Stimulated activated CD4-positive, alpha-beta T cell treated with anti-CD3 and anti-CD28 coated beads, Interleukin-1b, Interleukin-23, amount 100 ng/mL, for 1 hour (primary cell): ENCODE results near the gene RTN4R.
A peak's percentile ranks its signal among the peaks of the same experiment; 100 is the strongest.
"Not testable (repeated sequence)": the region's sequence is repeated elsewhere in the genome, so short reads cannot be mapped to it uniquely, and the experiment has no call there.

Experiments used
- DNase-seq, 2 donors: peaks; one replicate each; pipeline ENCODE4 v3.0.0-alpha.2; 2020; ENCODE audit warnings: low read depth in 2 of 2

Gene RTN4R

DNA sequence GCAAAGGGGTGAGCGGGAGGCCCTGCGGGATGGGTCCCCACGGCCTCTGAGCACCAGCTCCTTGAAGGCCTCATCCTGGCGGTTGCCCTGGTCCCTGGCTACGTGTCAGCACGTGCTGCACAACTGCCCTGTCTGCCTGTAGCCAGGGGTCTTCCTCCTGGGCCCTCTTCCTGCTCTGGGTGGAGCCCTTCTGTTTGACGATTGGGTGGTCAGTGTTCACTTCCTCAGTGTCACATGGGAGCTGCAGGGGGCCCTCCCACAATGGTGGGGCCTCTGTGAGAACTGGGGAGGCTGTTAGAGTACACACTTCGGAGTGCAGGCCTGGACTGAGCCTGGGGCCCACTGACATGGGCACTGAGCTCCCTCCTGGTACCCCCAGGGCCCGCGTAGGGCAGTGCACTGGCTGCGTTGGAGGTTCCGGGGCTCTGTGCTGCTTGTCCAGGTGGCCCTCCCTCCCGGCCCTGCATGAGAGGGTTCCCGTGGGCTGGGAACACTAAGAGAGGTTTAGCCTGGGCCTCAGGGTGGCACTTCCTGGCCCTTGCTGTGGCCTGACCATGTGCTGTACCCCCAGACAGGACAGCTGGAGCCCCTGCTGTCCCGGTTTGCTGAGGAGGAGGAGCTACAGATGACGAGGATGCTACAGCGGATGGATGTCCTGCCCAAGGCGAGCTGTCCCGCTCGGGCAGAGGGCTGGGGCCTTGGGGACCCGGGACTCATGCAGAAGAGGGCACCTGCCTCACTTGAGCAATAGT lies 38.0 kb upstream of the RTN4R start:
- no peak for DNase-seq

DNA sequence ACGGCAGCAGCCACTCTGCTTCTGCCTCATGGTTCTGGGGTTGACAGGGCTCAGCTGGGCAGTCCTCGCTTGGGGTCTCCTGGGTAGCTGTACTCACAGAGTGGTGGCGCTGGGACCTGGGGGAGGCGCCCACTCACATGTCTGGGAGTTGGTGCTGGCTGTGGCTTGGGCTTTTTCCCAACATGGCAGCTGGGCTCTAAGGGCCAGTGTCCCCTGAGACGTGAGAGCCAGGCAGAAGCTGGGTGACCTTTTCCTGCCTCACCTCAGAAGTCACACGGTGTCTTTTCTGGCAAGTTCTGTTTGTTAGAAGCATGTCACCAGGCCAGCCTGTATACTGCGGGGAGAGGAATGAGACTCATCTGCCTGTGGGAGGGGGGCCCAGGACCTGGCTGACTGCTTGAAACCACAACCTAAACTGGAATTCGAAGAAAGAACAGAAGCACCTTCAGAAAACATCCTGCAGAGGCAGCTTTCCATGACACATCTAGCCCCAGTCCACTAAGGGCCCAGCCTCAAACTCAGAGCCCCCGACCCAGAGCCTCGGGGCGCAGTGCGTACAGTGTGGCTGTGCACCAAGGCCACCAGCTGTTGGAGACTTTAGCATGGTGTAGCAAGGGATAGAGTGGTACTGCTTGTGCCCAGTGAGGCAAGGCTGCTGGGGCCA lies 37.2 kb upstream of the RTN4R start:
- DNase-seq = not testable (repeated sequence)

DNA sequence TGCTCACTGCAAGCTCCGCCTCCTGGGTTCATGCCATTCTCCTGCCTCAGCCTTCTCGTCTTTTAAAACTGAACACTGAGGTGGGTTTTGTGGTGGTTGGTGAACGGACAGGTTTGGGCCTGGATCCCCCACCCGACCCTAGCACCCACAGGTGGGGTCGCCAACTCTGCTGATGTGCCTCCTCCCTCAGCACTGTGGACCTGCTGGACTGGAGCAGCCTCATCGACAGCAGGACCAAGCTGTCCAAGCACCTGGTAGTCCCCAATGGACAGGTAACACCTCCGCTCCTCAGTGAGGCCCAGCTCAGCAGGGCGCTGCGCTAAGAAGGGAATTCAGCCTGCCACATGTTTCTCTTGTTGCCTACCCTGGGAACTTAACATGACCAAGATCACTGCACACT lies 36.5 kb upstream of the RTN4R start:
- no peak for DNase-seq

DNA sequence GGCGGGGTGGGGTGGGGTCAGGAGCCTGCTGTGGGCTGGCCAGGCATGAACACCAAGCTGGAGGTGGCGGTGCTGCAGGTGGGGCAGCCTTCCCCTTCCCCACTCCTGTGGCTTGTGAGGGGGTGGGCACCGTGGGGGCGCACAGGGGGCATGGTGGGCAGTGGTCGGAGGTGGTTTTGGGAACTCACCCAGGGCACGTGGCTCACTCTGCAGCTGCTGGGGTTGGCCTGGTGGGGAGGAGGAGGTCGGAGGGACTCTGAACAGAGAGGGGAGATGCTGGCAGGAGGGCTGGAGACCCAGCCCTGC lies 35.1 kb upstream of the RTN4R start:
- not testable (repeated sequence) for DNase-seq

DNA sequence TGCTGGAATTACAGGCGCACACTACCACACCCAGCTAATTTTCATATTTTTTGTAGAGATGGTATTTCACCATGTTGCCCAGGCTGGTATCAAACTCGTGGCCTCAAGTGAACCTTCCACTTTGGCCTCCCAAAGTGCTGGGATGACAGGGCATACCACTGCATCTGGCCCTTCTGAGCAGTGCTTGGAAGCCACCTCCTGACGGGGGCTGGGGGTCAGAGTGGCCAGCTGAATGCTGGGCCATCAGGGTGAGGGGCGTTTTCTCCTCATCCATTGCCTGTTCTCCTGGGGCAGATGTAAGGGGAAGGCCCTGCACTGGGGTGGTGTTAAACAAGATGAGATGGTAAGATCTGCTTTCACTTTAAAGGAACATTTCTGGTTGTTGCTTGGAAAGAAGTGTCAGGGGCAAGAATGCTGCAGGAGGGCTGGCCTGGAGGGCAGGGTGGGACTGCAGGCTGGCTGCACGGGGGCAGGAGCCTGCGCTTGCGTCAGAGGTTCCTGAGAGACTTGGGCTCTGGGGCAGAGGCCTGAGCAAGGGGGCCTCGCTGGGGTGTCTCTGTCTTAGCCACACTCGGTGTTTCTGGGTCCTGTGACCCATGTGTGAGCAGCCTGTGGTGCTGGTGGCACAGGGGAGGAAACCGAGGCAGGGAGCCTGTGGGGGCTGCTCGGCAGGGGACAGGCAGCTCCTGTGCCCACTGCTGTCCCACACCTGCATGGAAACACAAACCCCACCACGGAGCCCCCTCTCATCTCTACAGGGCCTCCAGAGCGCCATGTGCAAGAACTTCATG lies 34.5 kb upstream of the RTN4R start:
- no peak for DNase-seq

DNA sequence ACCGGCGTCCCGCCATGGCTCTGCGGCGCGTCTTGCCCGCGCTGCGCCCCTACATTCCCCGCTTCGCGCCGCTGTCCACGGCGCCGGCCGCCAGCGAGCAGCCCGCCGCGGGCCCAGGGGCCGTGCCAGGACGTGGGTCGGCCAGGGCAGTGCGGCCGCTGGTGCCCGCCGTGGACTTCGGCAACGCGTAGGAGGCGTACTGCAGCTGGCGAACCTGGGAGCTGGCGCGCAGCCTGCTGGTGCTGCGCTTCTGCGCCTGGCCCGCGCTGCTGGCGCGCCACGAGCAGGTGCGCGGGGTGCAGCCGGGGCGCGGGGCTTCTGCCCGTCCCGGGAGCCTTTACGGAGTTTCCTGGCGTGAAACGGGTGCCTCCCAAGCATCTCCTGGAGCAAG lies 31.6 kb upstream of the RTN4R start:
- DNase-seq = no peak

DNA sequence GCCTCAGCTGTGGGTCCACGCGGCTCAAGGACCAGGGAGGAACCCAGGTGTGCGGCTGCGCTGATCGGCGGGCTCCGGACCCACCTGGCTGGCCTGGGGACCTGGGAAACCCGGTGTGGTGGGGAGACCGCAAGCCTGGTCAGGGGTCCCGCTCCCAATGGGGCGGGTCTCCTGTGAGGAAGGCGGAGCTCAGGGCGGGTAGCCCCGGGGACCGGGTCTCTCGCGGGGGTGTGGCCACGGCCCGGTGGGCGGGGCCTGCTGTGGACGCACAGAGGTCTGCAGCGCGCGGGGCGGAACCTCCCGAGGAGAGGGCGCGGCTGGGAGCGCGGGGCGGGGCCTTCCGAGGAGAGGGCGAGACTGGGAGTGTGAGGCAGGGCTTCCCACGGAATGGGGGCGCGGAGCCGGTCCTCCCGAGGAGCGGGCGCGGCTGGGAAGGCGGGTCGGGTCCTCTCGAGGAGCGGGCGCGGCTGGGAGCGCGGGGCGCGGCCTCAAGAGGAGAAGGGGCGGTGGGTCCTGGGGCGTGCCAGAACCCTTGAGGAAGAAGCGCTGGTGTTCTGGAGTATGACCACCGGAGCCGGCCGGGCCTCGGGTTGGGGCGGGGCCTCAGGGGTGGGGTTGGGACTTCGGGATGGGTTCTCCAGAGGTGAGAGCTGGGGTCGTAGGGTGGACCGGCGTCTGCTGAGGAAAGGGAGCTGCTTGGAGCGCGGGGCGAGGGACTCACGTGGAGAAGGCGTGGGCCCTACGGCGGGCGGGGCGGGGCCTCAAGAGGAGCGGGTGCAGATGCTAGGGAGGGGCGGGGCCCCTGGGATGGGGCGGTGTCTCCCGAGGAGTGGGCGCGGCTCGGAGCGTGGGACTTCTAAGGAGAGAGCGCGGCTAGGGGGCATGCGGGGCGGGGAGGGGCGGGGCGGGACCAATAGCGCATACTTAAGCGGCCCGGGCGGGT lies 31.0 kb upstream of the RTN4R start:
- DNase-seq = peak; percentile 74 to 93

DNA sequence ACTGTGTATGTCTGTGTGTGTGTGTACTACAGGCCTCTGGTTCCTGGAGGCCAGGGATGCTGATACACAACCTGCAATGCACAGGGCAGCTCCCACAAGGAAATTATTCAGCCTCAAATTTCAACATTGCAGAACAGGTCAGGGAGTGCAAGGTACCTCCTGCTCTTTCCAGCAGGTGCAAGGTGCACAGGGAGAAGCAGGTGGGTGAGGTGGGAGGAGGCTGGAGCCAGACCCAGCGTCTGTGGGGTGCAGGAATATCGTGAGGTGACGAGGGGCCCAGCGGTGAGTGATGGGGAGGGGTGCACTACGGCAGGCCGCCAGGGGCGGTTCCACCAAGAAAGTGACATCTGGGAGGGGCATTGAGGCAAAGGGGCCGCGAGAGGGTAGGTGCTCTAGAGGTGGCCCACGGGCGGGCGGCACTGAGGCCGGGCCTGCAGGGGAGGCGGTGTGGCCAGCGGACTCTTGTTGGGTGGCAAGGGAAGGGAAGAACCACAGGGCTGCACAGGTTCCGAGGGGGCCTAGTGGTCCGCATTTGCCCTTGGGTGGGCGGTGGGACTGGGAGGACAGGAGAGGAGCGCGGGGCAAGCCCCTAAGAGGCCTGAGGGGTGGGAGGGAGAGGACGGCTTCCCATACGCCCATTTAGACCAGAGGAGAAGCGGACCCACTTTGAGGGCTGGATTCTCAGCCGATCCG lies 30.1 kb upstream of the RTN4R start:
- no peak for DNase-seq

DNA sequence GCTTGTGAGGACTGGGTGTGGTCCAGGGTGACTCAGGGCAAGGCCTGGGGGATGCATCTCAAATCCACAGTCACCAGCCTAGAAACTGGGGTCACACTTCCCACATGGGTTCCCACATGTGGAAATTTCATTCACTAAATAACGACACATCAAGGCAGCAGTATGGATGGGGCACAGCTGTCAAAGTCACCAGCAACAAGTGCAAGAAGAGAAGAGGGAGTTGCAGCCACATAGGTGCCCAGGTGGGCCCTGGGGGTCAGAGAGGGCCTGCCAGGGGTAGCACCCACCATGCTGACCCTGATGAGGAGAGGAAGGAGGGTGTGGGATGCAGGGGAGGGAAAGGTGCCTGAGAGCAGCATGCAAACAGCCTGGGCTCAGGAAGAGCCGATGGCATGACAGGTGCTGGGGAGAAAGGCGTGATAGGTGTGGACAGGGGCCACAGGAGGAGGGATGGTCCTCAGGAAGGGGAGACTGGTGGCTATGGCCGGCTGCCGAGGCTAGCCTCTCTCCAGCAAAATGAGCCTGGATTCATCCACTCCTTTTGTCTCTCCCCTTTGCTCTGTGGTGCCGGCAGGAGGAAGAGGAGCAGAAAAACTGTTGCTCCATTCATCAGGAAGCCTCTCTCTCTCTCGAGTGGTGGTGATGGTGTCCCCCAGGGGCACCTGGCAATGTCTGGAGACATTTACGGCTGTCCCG lies 29.4 kb upstream of the RTN4R start:
- DNase-seq = no peak

DNA sequence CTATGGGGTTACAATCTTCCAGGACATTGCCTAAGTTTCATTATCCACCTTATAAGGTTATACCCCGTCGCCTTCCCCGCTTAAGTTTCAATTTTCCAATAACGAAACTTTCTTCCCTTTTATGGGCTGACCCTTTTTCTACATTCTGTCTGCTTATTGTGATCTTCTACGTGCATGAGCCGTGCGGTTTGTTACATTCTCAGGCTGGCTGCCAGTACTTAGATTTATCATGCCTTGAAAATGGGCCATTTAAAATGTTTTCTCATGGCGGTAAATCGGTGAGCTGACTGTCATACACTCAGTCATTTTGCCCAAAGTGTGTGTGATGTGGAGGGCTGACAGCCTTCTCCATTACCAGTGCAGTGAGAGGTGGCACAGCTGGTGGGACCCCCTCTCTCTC lies 28.5 kb upstream of the RTN4R start:
- no peak for DNase-seq

DNA sequence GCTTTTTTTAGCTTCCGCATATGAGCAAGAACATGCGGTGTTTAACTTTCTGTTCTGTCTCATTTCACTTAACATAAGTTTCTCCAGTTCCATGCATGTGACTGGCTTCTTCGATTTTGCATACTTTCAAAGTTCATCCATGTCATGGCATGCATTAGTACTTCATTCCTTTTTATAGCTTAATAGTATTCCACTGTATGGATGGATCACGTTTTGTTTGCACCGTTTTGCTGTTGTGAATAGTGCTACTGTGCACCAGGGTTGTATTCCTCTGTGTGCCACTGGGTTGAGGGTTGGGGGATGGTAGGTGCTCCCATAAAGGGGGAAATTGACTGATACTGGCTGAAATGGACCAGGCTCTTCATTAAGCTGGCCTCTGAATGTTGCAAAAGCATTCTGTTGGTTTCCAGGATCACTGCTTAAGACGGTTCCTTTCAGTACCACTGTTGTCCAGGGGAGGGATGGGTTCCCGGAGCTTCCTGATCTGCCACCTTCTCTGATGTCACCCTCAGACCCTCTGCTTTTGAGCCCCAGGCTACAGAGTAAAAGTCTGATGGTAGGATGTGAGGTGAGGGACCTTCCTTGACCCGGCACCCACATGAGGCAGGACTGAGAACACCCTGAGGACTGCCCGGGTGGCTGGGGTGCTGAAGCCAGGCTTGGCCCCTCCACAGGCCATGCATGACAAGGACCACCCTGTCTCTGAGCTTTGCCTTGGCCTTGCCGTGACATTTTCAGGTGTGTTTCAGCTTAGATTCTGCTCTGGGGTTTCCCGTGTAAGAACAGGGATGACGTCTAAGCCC lies 27.3 kb upstream of the RTN4R start:
- no peak for DNase-seq

DNA sequence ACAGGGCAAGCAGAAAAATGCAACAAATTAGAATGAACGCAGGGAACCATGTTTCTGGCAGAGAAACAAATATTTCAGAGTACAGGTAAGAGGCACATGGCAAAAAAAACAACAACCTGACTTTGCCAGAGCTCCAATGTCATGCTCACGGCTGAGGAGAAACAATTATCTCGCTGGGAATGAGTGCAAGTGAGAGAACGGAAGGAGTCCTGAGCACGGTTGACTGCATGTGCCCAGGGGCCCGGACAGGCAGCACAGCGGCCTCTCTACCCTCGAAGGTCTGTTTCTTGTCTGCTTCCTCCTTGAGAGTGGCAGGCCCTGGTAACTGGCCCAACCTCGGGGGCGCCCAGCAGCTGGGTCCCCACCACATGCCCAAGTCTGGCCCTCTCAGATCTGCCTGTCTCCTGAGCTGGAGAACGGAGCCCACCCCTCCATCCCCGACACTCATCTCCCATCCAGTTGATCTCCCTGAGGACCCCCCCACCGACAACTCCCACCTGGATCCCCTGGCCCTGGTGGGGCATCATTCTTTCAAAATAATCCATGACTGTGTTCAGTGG lies 24.6 kb upstream of the RTN4R start:
- no peak for DNase-seq

DNA sequence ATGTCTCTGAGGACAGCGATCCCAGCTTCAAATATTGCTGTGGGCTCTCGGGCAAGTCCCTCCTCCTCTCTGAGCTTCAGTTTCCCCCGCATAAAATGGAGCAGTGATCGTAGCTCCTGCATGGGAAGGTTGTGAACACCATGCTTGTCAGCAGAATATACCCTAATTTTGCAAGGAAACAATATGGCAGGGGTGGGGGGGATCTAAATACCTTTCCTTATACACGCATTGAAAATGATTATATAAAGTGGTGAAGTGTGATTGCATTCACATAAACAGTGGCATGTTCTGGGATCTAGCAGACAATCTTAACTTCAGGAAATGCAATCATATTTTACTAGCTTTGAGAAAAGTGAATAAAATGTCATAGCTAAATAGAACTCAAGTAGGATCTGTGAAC lies 24.0 kb upstream of the RTN4R start:
- DNase-seq = no peak

DNA sequence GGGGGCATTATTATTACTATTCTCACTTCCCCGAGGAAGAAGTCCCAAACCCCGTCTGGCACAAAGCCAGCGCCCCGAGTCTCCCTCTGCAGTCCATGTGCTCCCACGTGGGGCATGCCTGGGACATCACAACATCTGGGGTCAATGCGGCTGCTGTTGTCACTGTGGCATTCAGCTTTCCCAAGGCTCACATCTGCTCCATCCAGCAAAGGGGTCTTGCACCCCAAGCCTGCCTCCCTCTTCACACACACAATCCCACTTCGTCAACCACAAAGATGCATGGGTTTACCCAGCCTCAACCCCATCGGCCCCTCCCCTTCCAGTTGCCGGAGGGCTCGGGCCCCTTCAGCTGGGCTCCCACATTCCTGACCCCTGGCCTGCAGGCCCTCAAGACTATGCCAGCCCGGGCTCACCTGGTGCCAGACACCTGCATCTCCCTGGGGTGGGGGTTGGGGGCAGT lies 23.5 kb upstream of the RTN4R start:
- no peak for DNase-seq

DNA sequence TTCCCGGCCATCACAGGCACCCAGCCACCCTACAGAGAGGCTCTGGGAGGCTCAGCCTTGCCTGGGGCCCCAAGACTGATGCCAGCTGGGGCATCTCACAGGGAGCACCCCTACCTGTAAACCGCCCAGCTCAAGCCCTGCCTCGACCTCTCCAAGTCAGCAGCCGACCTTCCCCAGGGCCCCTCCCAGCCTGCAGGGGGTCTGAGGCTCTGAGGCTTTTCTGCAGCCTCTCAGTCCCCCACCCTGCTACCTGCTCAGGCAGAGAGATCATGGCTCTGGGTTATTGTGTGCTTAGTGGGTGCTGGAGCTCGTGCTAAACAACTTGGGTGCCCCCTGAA lies 23.1 kb upstream of the RTN4R start:
- no peak for DNase-seq

DNA sequence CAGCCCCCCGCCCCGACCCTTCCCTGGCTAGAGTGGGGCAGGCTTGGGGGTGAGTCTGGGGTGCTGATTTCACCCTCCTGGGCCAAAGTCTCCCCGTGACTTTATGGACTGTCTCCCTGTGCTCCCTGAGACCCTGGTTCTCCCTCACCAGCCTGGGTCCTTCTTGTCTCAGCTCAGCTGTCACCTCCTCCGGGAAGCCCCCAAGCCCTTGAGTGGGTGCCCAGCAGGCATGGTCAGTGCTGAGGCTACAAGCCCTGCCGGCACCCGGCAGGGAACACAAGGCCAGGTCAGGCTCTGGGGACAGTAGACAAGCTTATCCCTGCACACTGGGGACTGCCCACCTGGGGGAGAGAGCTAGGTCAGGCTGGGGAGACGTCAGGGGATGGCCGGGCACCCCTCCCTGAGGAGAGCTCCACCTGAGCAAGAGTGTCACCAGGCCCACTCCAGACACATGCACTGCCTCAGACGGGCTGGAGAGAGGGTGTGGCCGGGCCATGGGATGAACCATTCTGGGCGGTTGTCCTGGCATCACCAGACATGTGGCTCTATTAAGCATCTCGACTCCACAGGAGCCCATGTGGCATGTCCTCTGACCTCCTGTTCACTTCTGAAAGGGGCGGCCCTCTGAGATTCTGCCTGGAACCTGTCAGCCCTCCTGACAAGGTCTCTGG lies 22.6 kb upstream of the RTN4R start:
- no peak for DNase-seq

DNA sequence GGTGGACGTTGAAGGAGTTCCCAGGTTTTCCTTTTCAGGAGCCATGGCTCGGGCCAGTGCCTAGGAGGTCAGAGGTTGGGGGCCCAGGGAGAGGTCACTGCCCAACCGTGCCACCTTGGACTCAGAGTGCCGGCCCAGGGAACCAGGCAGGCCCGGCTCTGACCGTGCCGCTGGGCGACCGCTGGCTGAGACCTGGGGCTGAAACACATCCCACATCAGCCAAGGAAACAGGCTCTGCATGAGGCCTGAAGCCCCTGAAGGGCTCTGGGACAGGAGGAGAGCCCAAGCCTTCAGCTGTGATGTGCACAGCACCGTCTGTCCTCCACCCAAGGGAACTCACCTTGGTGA lies 21.9 kb upstream of the RTN4R start:
- DNase-seq = no peak

DNA sequence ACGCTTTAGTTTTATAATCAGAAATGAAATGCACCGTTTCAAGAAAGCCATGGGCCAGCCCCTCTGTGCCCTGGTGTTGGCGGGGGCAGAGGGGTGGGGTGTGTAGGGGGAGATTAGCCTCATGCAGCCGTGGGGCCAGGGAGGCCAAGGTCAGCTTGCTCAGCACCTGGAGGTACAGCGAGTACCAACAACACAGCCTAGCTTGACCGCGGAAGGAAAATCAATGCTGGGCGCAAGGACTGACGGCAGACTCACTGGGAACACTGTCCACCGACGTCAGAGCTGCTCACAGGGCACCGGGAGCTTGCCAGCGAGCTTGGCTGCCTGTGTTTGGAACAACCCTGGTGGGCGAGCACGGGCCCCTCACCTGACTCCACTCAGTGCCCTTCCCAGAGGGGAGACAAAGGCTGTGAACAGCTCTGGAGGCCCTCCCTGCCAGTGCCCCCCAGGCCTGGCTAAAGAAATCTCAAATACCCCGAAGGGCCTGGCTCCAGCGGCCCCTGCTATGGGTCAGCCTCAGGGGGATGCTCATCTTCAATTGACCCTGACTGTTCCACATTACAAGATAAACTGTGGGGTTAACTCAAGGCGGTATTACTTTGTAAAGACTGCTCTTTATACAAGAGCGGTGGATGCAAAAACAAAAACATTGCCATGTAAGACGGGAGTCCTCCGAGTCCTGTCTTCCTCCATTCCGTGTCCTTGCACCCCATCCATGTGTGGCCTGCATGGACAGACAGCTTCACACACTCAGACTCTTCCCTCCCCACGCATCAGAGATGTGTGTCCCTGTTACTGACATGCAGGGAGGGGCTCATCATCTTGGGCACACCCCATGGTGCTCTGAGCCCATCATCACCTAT lies 21.3 kb upstream of the RTN4R start:
- not testable (repeated sequence) for DNase-seq
